HepG2 (cell line): ENCODE data around the gene ACYP2. TPM values are rescaled to one million over a fixed set of nuclear protein-coding genes. Genes with fewer than 3 reads are reported as not detected.

Experiments
- AFF4 ChIP-seq: sonication (generic); formaldehyde crosslinking; IDR thresholded peaks from 2 replicates; pipeline ENCODE4 v1.4.0; 2020; ENCODE audit warnings: missing genetic modification reagents
- BATF2 ChIP-seq: sonication (generic); formaldehyde crosslinking; IDR thresholded peaks from 2 replicates; pipeline ENCODE4 v1.8.0; 2022; ENCODE audit warnings: mild to moderate bottlenecking, missing genetic modification reagents, moderate library complexity
- BORCS8-MEF2B ChIP-seq: sonication (generic); formaldehyde crosslinking; IDR thresholded peaks from 2 replicates; pipeline ENCODE4 v1.8.0; 2022; ENCODE audit warnings: mild to moderate bottlenecking, missing genetic modification reagents
- CEBPB ChIP-seq: IDR thresholded peaks from 2 replicates; pipeline ENCODE4 v1.6.1; 2011; ENCODE audit warnings: low read depth, low read length, improper control_type of control experiment, borderline replicate concordance
- CENPT ChIP-seq: sonication (generic); formaldehyde crosslinking; IDR thresholded peaks from 2 replicates; pipeline ENCODE4 v1.8.0; 2022; ENCODE audit warnings: low read depth, mild to moderate bottlenecking, moderate library complexity, missing genetic modification reagents
- DPF2 ChIP-seq: sonication (generic); formaldehyde crosslinking; IDR thresholded peaks from 2 replicates; pipeline ENCODE4 v1.4.0; 2020; ENCODE audit warnings: mild to moderate bottlenecking, low read depth, missing genetic modification reagents, borderline replicate concordance
- FOSL2 ChIP-seq: sonication (generic); formaldehyde crosslinking; IDR thresholded peaks from 2 replicates; pipeline ENCODE4 v1.4.0; 2020; ENCODE audit warnings: missing genetic modification reagents
- GABPA ChIP-seq, 2 experiments: IDR thresholded peaks; 2 replicates each; pipeline ENCODE4 v1.6.1; 2011 to 2016; ENCODE audit warnings: low read depth in 2 of 2, low read length in 1 of 2, missing biosample characterization in 1 of 2, missing genetic modification characterization in 1 of 2
- HES4 ChIP-seq: sonication (generic); formaldehyde crosslinking; IDR thresholded peaks from 2 replicates; pipeline ENCODE4 v1.9.0; 2021; ENCODE audit warnings: mild to moderate bottlenecking, missing genetic modification reagents, borderline replicate concordance
- KDM4B ChIP-seq: sonication (generic); formaldehyde crosslinking; IDR thresholded peaks from 2 replicates; pipeline ENCODE4 v1.4.0; 2020; ENCODE audit warnings: missing genetic modification reagents
- MXD4 ChIP-seq: IDR thresholded peaks from 2 replicates; pipeline ENCODE4 v1.6.1; 2016; ENCODE audit warnings: mild to moderate bottlenecking, missing biosample characterization, missing genetic modification reagents
- REL ChIP-seq: sonication (generic); formaldehyde crosslinking; conservative IDR thresholded peaks from 2 replicates; pipeline ENCODE4 v1.8.0; 2022; ENCODE audit warnings: mild to moderate bottlenecking, missing genetic modification reagents, moderate library complexity
- ZBTB38 ChIP-seq: sonication (generic); formaldehyde crosslinking; IDR thresholded peaks from 2 replicates; pipeline ENCODE4 v1.5.1; 2020; ENCODE audit warnings: mild to moderate bottlenecking, missing genetic modification reagents
- ZBTB44 ChIP-seq: sonication (generic); formaldehyde crosslinking; IDR thresholded peaks from 2 replicates; pipeline ENCODE4 v1.4.0; 2020; ENCODE audit warnings: missing genetic modification reagents
- ZBTB8A ChIP-seq: sonication (generic); formaldehyde crosslinking; IDR thresholded peaks from 2 replicates; pipeline ENCODE4 v1.4.0; 2020; ENCODE audit warnings: mild to moderate bottlenecking, low read depth, missing genetic modification reagents, borderline replicate concordance
- ZNF10 ChIP-seq: sonication (generic); formaldehyde crosslinking; IDR thresholded peaks from 2 replicates; pipeline ENCODE4 v1.4.0; 2020; ENCODE audit warnings: mild to moderate bottlenecking, low read depth, missing genetic modification reagents, borderline replicate concordance
- ZNF275 ChIP-seq: sonication (generic); formaldehyde crosslinking; IDR thresholded peaks from 2 replicates; pipeline ENCODE4 v1.8.0; 2022; ENCODE audit warnings: missing genetic modification reagents, mild to moderate bottlenecking, inconsistent platforms, borderline replicate concordance
- ZNF841 ChIP-seq: sonication (generic); formaldehyde crosslinking; IDR thresholded peaks from 2 replicates; pipeline ENCODE4 v1.8.1; 2023; ENCODE audit warnings: missing genetic modification reagents, borderline replicate concordance
- polyA plus RNA-seq, 8 experiments: library from polyadenylated mRNA; depleted of rRNA in 3 of 8; stranded (reverse) in 7 of 8; unstranded in 1 of 8; fragments of >200 nt; fragmentation: Illumina TruSeq in 4 of 8; extraction: Trizol in 4 of 8; gene quantifications; 2 replicates each; pipeline versions ENCODE4 v1.2.1 to v1.2.3, GENCODE V29; 2011 to 2016; ENCODE audit warnings: low read depth in 4 of 8, missing spikeins in 1 of 8, mixed read lengths in 1 of 8; ENCODE audit not compliant: insufficient read depth in 1 of 8
- total RNA-seq, 5 experiments: library from RNA; depleted of rRNA; stranded (reverse); fragments of >200 nt; fragmentation: Illumina TruSeq; extraction: Trizol; gene quantifications; 2 replicates each; pipeline ENCODE4 v1.2.3, GENCODE V29; 2016; ENCODE audit warnings: low read depth in 1 of 5
- TF ChIP-seq, protein P1 (sequence below): sonication (generic); formaldehyde crosslinking; IDR thresholded peaks from 2 replicates; pipeline ENCODE4 v1.4.0; 2020; ENCODE audit warnings: missing genetic modification reagents, borderline replicate concordance

The ACYP2 gene
- total and polyA plus RNA-seq, 2 of the 13 experiments (the other 11 are each of a cell fraction or from before 2014, with no cell fraction given): 12.3 to 12.7 TPM

GRCh38 chr2:54330162-54330925 is 214.9 kb downstream of the ACYP2 start (continued):
- TF ChIP-seq, protein P1, sequence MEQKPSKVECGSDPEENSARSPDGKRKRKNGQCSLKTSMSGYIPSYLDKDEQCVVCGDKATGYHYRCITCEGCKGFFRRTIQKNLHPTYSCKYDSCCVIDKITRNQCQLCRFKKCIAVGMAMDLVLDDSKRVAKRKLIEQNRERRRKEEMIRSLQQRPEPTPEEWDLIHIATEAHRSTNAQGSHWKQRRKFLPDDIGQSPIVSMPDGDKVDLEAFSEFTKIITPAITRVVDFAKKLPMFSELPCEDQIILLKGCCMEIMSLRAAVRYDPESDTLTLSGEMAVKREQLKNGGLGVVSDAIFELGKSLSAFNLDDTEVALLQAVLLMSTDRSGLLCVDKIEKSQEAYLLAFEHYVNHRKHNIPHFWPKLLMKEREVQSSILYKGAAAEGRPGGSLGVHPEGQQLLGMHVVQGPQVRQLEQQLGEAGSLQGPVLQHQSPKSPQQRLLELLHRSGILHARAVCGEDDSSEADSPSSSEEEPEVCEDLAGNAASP (CRISPR knock-in tag): peak; percentile 70
- no peak for TF ChIP-seq KDM4B (CRISPR knock-in tag)
- no peak for TF ChIP-seq GABPA (IDR thresholded peaks at IDR 0.05; ENCODE audit: low read depth, low read length)
- 0 out of 2 replicates have a peak, but pooled peaks have one; percentile 7 for TF ChIP-seq GABPA (CRISPR knock-in tag; IDR thresholded peaks at IDR 0.05; ENCODE audit: low read depth)
- no peak for TF ChIP-seq REL
- no peak for TF ChIP-seq DPF2 (CRISPR knock-in tag)
- TF ChIP-seq ZNF275: peak; percentile 97
- TF ChIP-seq ZBTB38 (CRISPR knock-in tag): peak; percentile 92; the same call in 1 of the 2 replicates
- TF ChIP-seq AFF4 (CRISPR knock-in tag): no peak
- TF ChIP-seq ZBTB44 (CRISPR knock-in tag): peak; percentile 76; the same call in 1 of the 2 replicates
- TF ChIP-seq MXD4 (CRISPR knock-in tag): peak; percentile 80; the same call in 1 of the 2 replicates
- TF ChIP-seq BORCS8-MEF2B (CRISPR knock-in tag): peak; percentile 98
- TF ChIP-seq CEBPB: no peak
- TF ChIP-seq BATF2: peak; percentile 84; the same call in 1 of the 2 replicates
- 0 out of 2 replicates have a peak, but pooled peaks have one; percentile 67 for TF ChIP-seq ZBTB8A (CRISPR knock-in tag)
- TF ChIP-seq CENPT: no peak; the same call in 1 of the 2 replicates
- peak; percentile 58 for TF ChIP-seq FOSL2
- no peak for TF ChIP-seq ZNF10 (CRISPR knock-in tag)
- peak; percentile 89 for TF ChIP-seq HES4 (CRISPR knock-in tag)
- no peak for TF ChIP-seq ZNF841 (CRISPR knock-in tag)
